ENCODE measurements around the gene NONO.
"Not testable (repeated sequence)": the region's sequence is repeated elsewhere in the genome, so short reads cannot be mapped to it uniquely, and the experiment has no call there.

- TF ChIP-seq TAF1 (IDR thresholded peaks at IDR 0.05; ENCODE audit: low read depth); CTCF (IDR thresholded peaks at IDR 0.05; ENCODE audit: poor library complexity, severe bottlenecking); RAD21 (conservative IDR thresholded peaks at IDR 0.05); EZH2 (IDR thresholded peaks at IDR 0.05; ENCODE audit: borderline replicate concordance, insufficient read depth, low read length, poor library complexity, severe bottlenecking): not testable (repeated sequence)
These were observed 14.8 kb upstream of the NONO start for GRCh38 chrX:71268624-71269023.

Measured in neural cell (in vitro differentiated cells).